HG02571 (cell line): ENCODE data around the gene PRKCE.
A peak's percentile ranks its signal among the peaks of the same experiment; 100 is the strongest.

Experiments
- ATAC-seq: cut with Tn5 transposase; IDR thresholded peaks from one replicate; pipeline ENCODE4 v1.9.1; 2021; ENCODE audit warnings: mild to moderate bottlenecking, moderate library complexity; ENCODE audit not compliant: unreplicated experiment

Gene PRKCE

GRCh38 chr2:46173030-46173429, 521.6 kb downstream of the PRKCE start:
- no peak for ATAC-seq

GRCh38 chr2:46173636-46174250, 522.3 kb downstream of the PRKCE start:
- no peak for ATAC-seq

GRCh38 chr2:46174345-46175170, 523.1 kb downstream of the PRKCE start:
- ATAC-seq, result no peak

GRCh38 chr2:46175419-46175818, 523.9 kb downstream of the PRKCE start:
- ATAC-seq, result no peak

- ATAC-seq, result no peak
These were observed 526.1 kb downstream of the PRKCE start for GRCh38 chr2:46177461-46178089.

- ATAC-seq, result no peak
These were observed 527.7 kb downstream of the PRKCE start for GRCh38 chr2:46179037-46179621.

- no peak for ATAC-seq
These were observed 528.7 kb downstream of the PRKCE start for GRCh38 chr2:46180189-46180588.

- no peak for ATAC-seq
These were observed 529.8 kb downstream of the PRKCE start for GRCh38 chr2:46181306-46181705.

GRCh38 chr2:46181789-46182530, 530.5 kb downstream of the PRKCE start:
- ATAC-seq, result no peak

GRCh38 chr2:46183426-46183825, 532.0 kb downstream of the PRKCE start:
- no peak for ATAC-seq

- ATAC-seq, result no peak
These were observed 533.5 kb downstream of the PRKCE start for GRCh38 chr2:46184794-46185583.

- peak; percentile 73 for ATAC-seq
These were observed 535.7 kb downstream of the PRKCE start for GRCh38 chr2:46187112-46187618.

GRCh38 chr2:46188041-46188716, 536.7 kb downstream of the PRKCE start:
- no peak for ATAC-seq

- ATAC-seq, result no peak
These were observed 541.9 kb downstream of the PRKCE start for GRCh38 chr2:46193356-46193755.

- no peak for ATAC-seq
These were observed 542.4 kb downstream of the PRKCE start for GRCh38 chr2:46193855-46194254.

GRCh38 chr2:46194856-46195255, 543.4 kb downstream of the PRKCE start:
- ATAC-seq, result no peak

GRCh38 chr2:46195819-46196218, 544.3 kb downstream of the PRKCE start:
- ATAC-seq, result no peak

GRCh38 chr2:46196871-46197462, 545.5 kb downstream of the PRKCE start:
- no peak for ATAC-seq

GRCh38 chr2:46197672-46198071, 546.2 kb downstream of the PRKCE start:
- ATAC-seq, result no peak
